ENCODE measurements around the gene TANGO2.

GRCh38 chr22:20060700-20061480 lies 40.0 kb downstream of the TANGO2 start:
- TF ChIP-seq CTCF (IDR thresholded peaks at IDR 0.05 in 8 of 11, conservative IDR thresholded peaks at IDR 0.05 in 3 of 11) (no peak), POLR2A (IDR thresholded peaks at IDR 0.05) (no peak)
